ENCODE data around the gene PLAC1.

PLAC1 gene

DNA sequence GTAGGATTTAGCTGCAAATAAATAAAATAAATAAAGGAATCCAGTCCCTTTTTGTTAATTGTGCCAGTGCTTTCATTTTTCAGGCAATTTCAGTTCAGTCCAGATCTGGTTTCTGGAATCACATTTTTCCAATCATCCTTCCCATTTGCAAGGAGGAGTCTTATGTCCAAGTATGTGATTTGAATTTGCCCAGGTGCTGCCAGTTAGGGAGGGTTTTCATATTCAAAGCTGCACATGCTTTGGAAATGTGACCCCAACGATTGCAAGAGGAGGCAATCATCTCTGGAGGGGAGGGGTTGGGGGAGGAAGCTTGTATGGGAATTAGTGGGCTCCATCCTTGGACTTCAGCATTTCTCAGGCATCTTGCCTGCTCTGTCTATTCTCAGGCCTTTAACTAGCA is 4.4 kb downstream of the PLAC1 start:
- Mint-ChIP-seq H3K4me3 (no peak overlapping the region), H3K9me3 (no peaks in the 10 kb centered on the region), H3K27me3 (no peaks in the 10 kb centered on the region), H3K27ac (peak overlapping the region; percentile 45), H3K36me3 (ENCODE audit: low read depth) (no peaks in the 10 kb centered on the region), H3K4me1 (ENCODE audit: low read depth) (peaks cover 12% of the 10 kb centered on the region)

DNA sequence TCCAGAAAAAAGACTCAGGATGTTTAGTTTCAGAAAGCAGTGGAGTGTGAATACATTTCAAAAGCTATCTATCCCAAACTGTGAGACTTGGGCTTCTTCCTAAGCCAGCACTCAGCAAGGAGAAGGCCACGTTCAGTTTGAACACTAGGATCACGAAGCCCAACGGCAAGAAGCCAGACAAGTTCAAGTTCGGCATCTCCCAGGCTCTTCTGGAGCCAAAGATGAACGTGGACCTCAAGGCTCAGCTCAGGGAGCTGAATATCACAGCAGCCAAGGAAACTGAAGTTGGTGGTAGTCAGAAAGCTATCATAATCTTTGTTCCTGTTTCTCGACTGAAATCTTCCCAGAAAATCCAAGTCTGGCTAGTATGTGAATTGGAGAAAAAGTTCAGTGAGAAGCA is 7.6 kb downstream of the PLAC1 start:
- no peaks in the 10 kb centered on the region for H3K36me3 Mint-ChIP-seq (ENCODE audit: low read depth)
- H3K27ac Mint-ChIP-seq: no peak overlapping the region
- no peak overlapping the region for H3K4me3 Mint-ChIP-seq
- peaks cover 6% of the 10 kb centered on the region for H3K27me3 Mint-ChIP-seq
- no peaks in the 10 kb centered on the region for H3K9me3 Mint-ChIP-seq
- peaks cover 12% of the 10 kb centered on the region for H3K4me1 Mint-ChIP-seq (ENCODE audit: low read depth)

DNA sequence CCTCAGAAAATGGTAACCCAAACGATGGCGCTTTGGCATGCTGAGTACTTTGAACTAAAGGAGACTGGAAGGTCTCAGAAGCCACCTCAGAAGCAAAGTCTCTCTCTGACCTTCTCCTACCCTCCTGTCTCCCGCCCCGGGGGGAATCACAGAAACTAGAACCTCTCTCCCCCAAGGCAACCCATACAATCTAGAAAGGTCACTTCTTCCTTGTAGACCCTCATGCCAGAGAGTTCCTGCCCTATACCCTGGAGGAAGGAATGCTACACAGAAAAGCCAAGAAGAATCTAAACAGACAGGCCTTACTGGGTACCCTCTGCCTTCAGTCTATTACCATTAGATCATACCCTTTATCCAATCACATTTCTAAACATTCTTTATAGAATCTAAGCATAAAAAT is 8.5 kb downstream of the PLAC1 start:
- H3K36me3 Mint-ChIP-seq (ENCODE audit: low read depth): no peaks in the 10 kb centered on the region
- H3K4me1 Mint-ChIP-seq (ENCODE audit: low read depth): peaks cover 11% of the 10 kb centered on the region
- H3K27ac Mint-ChIP-seq: no peak overlapping the region
- peaks cover 6% of the 10 kb centered on the region for H3K27me3 Mint-ChIP-seq
- H3K9me3 Mint-ChIP-seq: no peaks in the 10 kb centered on the region
- H3K4me3 Mint-ChIP-seq: no peak overlapping the region

DNA sequence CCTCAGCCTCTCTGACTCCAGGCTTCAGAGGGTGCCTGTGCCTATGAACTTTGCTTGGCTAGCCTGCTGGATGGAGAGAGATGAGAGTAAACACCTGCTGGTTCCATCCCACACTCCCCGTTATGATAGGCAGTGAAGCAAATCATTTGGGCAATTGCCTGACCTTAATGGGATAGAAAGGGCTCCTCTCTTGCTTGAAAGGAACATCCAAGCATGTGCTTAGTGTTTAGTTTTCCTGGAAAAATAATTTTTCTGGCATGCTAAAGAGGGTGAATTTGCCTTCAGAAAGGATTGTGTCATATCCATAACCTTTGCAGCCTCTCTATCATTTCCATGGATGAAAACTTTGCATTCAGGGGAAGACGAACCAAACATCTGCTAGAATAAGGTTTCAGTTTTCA is 10.8 kb downstream of the PLAC1 start:
- H3K9me3 Mint-ChIP-seq: no peaks in the 10 kb centered on the region
- H3K27me3 Mint-ChIP-seq: peaks cover 13% of the 10 kb centered on the region
- H3K27ac Mint-ChIP-seq: no peak overlapping the region
- no peaks in the 10 kb centered on the region for H3K4me1 Mint-ChIP-seq (ENCODE audit: low read depth)
- H3K4me3 Mint-ChIP-seq: no peak overlapping the region
- no peaks in the 10 kb centered on the region for H3K36me3 Mint-ChIP-seq (ENCODE audit: low read depth)

DNA sequence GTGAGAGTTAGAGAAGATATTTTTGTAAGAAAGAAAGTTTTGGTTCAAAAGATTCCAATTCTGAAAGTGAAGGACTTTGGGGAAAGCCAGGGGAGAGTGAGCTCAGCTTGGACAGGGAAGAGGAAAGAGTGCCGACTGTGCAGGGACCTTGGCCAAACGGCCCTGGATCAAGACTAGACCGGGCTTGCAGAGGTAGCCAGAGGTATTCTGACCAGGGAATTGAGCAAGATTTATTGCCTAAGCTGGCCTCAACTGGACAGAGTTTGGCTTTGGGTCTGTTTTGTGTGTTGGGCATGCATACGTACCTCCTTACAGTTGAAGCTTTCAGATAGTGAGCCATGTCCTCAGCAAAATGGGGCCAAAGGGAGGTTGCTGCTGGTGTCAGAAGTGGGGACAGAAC is 11.6 kb downstream of the PLAC1 start:
- no peaks in the 10 kb centered on the region for H3K36me3 Mint-ChIP-seq (ENCODE audit: low read depth)
- peaks cover 15% of the 10 kb centered on the region for H3K27me3 Mint-ChIP-seq
- H3K4me3 Mint-ChIP-seq: no peak overlapping the region
- no peak overlapping the region for H3K27ac Mint-ChIP-seq
- H3K4me1 Mint-ChIP-seq (ENCODE audit: low read depth): peaks cover under 1% of the 10 kb centered on the region
- no peaks in the 10 kb centered on the region for H3K9me3 Mint-ChIP-seq

DNA sequence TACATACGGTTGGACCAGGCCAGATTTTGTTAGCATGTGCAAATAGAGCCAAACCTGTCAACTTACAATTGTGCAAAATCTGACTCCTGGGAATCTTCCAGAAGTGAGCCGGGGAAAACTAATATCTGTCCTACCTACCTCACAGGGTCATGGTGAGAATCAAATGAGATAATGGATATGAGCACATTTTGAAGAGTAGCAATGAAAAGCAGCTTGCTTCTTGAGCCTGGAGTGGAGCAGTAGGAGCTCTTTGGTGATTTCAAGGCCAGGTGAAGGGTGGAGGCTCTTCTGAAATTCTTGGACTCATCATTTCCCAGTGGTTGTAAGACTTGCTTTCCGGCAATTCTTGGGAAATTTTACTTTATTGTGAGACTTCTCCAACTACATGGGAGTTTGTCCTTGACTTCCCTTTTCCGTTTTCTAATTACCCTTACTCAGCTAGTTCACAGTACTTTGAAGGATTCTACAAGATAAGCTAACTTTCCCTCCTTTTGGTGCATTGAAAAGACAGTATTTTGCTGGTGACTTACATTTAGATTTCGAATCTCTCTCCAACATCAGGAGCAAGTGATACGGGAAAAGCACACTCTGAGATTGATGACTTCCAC is 12.2 kb downstream of the PLAC1 start:
- Mint-ChIP-seq H3K4me1 (ENCODE audit: low read depth) (peaks cover 5% of the 10 kb centered on the region), H3K4me3 (no peak overlapping the region), H3K9me3 (no peaks in the 10 kb centered on the region), H3K36me3 (ENCODE audit: low read depth) (no peaks in the 10 kb centered on the region), H3K27me3 (peaks cover 15% of the 10 kb centered on the region), H3K27ac (no peak overlapping the region)

DNA sequence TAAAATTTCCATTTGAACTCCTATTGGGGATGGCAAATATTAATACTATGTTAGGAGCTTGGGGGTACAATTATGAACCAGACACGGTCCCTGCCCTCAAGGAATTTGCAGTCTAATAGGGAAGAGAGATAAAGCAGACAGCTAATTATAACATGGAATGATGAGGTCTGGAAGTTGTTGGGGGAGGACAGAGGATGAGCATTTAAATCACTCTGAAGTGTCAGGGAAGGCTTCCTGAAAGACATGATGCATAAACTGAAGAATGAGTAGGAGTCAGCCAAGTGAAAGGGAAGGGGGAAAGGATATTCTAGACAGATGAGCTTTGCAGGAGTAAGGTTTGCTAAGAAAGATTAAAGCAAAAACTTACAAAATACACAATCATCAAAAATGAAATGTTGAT is 15.9 kb downstream of the PLAC1 start:
- no peak overlapping the region for H3K4me3 Mint-ChIP-seq
- H3K27me3 Mint-ChIP-seq: peaks cover 26% of the 10 kb centered on the region
- H3K4me1 Mint-ChIP-seq (ENCODE audit: low read depth): peaks cover 5% of the 10 kb centered on the region
- no peaks in the 10 kb centered on the region for H3K9me3 Mint-ChIP-seq
- no peaks in the 10 kb centered on the region for H3K36me3 Mint-ChIP-seq (ENCODE audit: low read depth)
- H3K27ac Mint-ChIP-seq: no peak overlapping the region

DNA sequence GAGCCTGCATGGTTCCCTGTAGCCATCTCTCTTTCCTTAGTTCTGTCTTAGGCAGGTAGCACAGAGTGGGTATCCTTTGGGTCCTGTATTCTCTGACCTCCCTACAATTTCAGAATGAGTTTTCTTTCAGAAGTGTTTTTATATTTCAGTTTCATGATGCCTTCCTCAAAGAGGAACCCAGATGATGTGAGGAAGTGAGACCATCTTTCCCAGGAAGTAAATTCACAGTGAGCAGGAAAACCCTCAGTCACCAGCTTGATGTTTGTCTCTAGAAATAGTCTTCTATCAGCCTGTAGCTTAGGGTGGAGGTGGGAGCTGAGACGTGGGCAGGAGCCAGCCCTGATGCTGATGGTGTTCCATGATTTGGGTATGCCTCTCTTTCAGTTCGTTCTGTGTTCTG is 16.9 kb downstream of the PLAC1 start:
- H3K36me3 Mint-ChIP-seq (ENCODE audit: low read depth): no peaks in the 10 kb centered on the region
- peaks cover 5% of the 10 kb centered on the region for H3K4me1 Mint-ChIP-seq (ENCODE audit: low read depth)
- no peak overlapping the region for H3K4me3 Mint-ChIP-seq
- H3K9me3 Mint-ChIP-seq: no peaks in the 10 kb centered on the region
- H3K27me3 Mint-ChIP-seq: peaks cover 23% of the 10 kb centered on the region
- no peak overlapping the region for H3K27ac Mint-ChIP-seq

DNA sequence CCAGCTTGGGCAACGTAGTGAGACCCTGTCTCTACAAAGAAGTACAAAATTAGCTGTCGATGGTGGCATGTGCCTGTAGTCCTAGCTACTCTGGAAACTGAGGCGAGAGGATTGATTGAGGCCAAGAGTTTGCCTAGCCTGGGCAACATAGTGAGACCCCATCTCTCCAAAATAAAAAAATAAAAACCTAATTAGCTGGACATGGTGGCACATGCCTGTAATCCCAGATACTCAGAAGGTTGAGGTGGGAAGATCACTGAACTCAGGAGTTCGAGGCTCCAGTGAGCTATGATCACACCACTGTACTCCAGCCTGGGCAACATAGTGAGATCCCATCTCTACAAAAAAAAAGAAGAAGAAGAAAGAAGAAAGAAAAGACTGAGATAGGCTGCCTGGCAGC is 17.4 kb downstream of the PLAC1 start:
- peaks cover 5% of the 10 kb centered on the region for H3K4me1 Mint-ChIP-seq (ENCODE audit: low read depth)
- no peaks in the 10 kb centered on the region for H3K9me3 Mint-ChIP-seq
- H3K36me3 Mint-ChIP-seq (ENCODE audit: low read depth): no peaks in the 10 kb centered on the region
- H3K27me3 Mint-ChIP-seq: peaks cover 20% of the 10 kb centered on the region
- H3K4me3 Mint-ChIP-seq: no peak overlapping the region
- no peak overlapping the region for H3K27ac Mint-ChIP-seq

DNA sequence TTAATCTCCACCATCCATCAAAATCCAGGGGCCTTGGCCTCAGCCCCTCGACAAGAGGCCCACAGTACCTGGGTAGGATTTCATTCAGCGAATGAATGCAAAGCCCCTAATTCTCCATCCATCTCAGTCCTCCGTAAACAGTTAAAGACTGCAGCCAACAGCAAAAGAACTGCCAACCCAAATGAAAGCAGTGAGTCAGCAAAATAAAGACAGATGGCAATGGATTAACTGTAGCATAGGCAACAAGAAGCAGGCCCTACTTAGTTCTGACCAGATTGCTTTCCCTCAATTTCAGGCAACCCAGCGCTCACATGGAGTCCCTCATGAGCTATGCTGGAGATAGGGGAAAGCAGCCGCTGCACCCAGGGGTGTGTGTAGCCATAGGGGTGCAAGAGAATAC is 21.4 kb downstream of the PLAC1 start:
- no peaks in the 10 kb centered on the region for H3K36me3 Mint-ChIP-seq (ENCODE audit: low read depth)
- peaks cover 21% of the 10 kb centered on the region for H3K27me3 Mint-ChIP-seq
- no peak overlapping the region for H3K4me3 Mint-ChIP-seq
- no peak overlapping the region for H3K27ac Mint-ChIP-seq
- no peaks in the 10 kb centered on the region for H3K9me3 Mint-ChIP-seq
- H3K4me1 Mint-ChIP-seq (ENCODE audit: low read depth): peaks cover 12% of the 10 kb centered on the region

DNA sequence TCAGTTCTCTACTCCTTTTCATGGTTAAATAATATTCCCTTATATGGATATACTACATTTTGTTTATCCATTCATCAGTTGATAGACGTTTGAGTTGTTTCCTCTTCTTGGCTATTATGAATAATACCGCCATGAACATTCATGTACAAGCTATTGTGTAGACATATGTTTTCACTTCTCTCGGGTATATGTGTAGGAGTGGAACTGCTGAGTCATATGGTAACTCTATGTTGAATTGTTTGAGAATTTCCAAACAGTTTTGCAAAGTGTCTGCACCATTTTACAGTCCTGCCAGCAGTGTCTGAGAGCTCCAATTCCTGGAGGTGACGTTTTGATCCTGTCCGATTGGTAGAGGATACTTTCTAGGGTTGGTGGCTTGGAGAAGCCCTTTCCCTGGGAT is 23.6 kb downstream of the PLAC1 start:
- H3K36me3 Mint-ChIP-seq (ENCODE audit: low read depth): no peaks in the 10 kb centered on the region
- no peak overlapping the region for H3K27ac Mint-ChIP-seq
- peaks cover 14% of the 10 kb centered on the region for H3K27me3 Mint-ChIP-seq
- H3K9me3 Mint-ChIP-seq: no peaks in the 10 kb centered on the region
- H3K4me1 Mint-ChIP-seq (ENCODE audit: low read depth): peaks cover 8% of the 10 kb centered on the region
- H3K4me3 Mint-ChIP-seq: no peak overlapping the region

DNA sequence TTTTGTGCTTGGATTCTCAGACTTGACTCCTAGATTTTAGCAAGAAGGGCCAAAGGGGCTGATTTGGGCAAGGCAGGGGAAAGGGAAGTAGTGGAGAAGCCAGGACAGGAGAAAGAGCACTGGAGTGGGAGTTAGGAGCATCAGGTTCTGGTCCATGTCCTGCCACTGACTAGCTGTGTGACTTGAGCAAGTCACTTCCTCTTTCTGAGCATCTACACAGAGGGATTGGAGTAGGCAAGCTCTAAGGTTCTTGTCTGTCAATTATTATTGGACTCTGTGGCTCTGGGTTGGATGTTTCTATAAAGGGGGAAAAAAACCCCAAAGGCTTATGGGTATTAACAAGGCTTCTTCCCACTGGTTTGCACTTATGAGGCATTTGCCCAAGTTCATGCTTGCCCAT is 24.4 kb downstream of the PLAC1 start:
- H3K4me1 Mint-ChIP-seq (ENCODE audit: low read depth): peaks cover 8% of the 10 kb centered on the region
- H3K36me3 Mint-ChIP-seq (ENCODE audit: low read depth): no peaks in the 10 kb centered on the region
- peaks cover 11% of the 10 kb centered on the region for H3K27me3 Mint-ChIP-seq
- no peak overlapping the region for H3K4me3 Mint-ChIP-seq
- no peaks in the 10 kb centered on the region for H3K9me3 Mint-ChIP-seq
- H3K27ac Mint-ChIP-seq: no peak overlapping the region

DNA sequence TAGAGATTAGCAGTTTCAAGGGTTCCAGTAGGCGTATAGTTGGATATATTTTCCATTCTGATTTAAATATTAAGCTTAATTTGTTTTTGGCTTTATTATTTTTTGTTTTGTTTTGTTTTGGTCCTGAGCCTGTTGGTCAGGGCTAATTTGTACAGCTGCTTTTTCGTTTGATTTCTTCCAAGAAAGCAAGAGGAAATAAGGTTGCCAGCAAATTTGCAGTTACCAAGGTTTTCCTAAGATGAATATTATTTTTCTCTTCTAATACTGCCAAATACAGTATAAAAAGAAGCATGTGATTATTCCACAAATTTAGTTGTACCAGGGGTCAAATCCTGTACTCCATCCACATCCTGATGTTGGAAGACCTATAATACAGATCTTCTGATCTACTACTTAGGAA is 24.9 kb downstream of the PLAC1 start:
- peaks cover 8% of the 10 kb centered on the region for H3K4me1 Mint-ChIP-seq (ENCODE audit: low read depth)
- H3K9me3 Mint-ChIP-seq: no peaks in the 10 kb centered on the region
- peaks cover 12% of the 10 kb centered on the region for H3K27me3 Mint-ChIP-seq
- no peak overlapping the region for H3K27ac Mint-ChIP-seq
- no peaks in the 10 kb centered on the region for H3K36me3 Mint-ChIP-seq (ENCODE audit: low read depth)
- no peak overlapping the region for H3K4me3 Mint-ChIP-seq

DNA sequence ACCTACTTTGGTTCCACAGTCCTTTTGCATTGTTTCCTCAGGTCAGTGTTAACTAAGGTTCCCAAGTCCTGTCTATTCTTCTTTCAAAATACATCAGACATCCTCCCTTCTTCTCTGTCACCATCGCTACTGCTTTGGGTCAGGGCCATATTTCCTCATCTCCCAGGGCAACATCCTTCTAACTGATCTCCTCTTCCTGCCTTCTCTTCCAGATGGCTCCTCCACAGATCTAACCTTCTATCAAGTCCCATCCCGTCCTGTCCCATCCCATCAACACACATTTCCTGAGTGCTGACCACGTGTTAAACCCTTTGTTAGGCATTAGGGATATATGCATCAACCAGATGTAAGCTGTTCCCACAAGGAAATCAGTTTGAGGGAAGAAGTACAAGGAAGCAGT is 25.9 kb downstream of the PLAC1 start:
- no peaks in the 10 kb centered on the region for H3K36me3 Mint-ChIP-seq (ENCODE audit: low read depth)
- peaks cover 8% of the 10 kb centered on the region for H3K4me1 Mint-ChIP-seq (ENCODE audit: low read depth)
- peaks cover 14% of the 10 kb centered on the region for H3K27me3 Mint-ChIP-seq
- H3K9me3 Mint-ChIP-seq: no peaks in the 10 kb centered on the region
- H3K27ac Mint-ChIP-seq: no peak overlapping the region
- no peak overlapping the region for H3K4me3 Mint-ChIP-seq

DNA sequence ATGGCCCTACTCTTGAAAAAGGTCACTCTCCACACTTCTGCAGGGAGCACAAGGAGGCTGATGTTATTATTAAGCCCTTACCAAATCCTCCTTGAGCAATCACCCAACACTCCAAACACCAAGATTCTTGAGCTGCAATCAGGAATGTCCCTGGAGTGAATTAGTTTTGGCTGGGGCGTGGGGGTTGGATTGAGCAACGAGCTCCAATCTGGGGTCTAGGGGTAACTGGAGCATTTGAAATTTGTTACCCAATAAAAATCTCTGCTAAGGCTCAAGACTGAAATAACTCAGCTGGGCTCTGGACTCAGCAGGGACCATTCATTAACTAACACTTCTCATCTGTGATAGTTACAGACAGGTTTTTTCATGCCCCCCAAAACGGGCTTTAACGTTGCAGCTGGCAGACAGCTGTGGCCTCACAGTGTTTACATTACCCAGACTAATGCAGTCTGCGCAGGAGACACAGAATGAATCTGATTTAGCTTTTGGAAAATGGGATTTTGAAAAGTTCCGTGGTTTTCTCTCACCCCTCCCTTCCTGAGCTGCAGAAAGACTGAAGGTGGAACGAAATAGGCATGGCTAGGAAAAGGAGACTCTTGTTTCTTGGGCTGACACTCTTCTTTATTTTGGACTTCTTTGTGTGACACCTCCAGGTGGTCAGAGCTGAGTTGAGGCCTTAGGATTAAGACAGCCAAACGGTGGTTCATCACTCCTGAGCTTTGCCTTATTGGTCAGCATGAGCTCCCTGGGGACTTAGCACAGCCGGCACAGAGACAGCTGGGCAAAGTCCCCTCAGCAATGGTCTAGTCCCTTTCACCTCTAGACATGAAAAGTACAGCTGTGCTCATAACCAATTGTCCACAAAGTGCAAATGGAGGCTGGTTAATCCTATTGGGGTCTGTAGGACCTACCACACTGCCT is 26.6 kb downstream of the PLAC1 start:
- Mint-ChIP-seq H3K9me3 (no peaks in the 10 kb centered on the region), H3K27me3 (peaks cover 14% of the 10 kb centered on the region), H3K36me3 (ENCODE audit: low read depth) (no peaks in the 10 kb centered on the region), H3K4me3 (no peak overlapping the region), H3K27ac (no peak overlapping the region), H3K4me1 (ENCODE audit: low read depth) (peaks cover 8% of the 10 kb centered on the region)

DNA sequence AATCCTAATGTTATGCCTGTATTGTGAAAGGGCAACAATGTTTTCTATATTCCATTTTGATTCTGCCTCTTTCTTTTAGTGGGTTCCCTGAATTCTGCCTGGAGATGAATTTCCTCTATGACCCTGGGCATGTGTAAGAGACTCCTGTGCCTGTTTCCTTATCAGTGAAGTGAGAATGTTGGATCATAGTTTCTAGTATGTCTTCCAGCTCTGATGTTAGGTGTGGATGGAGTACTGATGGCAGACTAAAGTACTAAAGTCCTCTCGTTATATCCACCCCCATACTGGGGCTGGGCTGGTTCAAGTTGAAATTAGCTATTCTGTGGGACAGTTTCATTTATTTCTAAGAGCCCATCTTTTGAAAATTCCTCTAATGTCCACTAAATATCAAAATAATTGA is 29.6 kb downstream of the PLAC1 start:
- Mint-ChIP-seq H3K9me3 (no peaks in the 10 kb centered on the region), H3K27me3 (peaks cover 14% of the 10 kb centered on the region), H3K36me3 (ENCODE audit: low read depth) (no peaks in the 10 kb centered on the region), H3K4me3 (no peak overlapping the region), H3K27ac (no peak overlapping the region), H3K4me1 (ENCODE audit: low read depth) (peaks cover 15% of the 10 kb centered on the region)
